OCI-LY3 (cell line): ENCODE results near the gene BMP7.

Experiments used
- H2AFZ ChIP-seq: fragments of 200-600, 300-600 bp; shearing (Covaris generic); 2 replicates; pipeline ENCODE4 v1.6.0; 2014; ENCODE audit warnings: antibody characterized with exemption, low read depth, low read length
- H3K27ac ChIP-seq: fragments of 200-600, 300-600 bp; sonication (generic); 2 replicates; pipeline ENCODE4 v1.5.1; 2014; ENCODE audit warnings: mild to moderate bottlenecking, low read length, moderate library complexity, mixed read lengths
- H3K27me3 ChIP-seq: fragments of 200-600, 300-600 bp; sonication (generic); 2 replicates; pipeline ENCODE4 v1.6.1; 2014; ENCODE audit warnings: low read depth, low read length, mixed read lengths
- H3K36me3 ChIP-seq: fragments of 200-600, 300-600 bp; sonication (generic); replicated peaks from 2 replicates; pipeline ENCODE3; 2014; ENCODE audit warnings: low read depth, low read length, mixed read lengths
- H3K4me1 ChIP-seq: fragments of 300-600, 200-600 bp; sonication (generic); 2 replicates; pipeline ENCODE4 v1.6.1; 2014; ENCODE audit warnings: low read length, mixed read lengths
- H3K4me2 ChIP-seq: fragments of 200-600, 300-600 bp; sonication (generic); 2 replicates; pipeline ENCODE4 v1.6.1; 2014; ENCODE audit warnings: low read length, mixed read lengths
- H3K4me3 ChIP-seq: fragments of 300-600, 200-600 bp; sonication (generic); 2 replicates; pipeline ENCODE4 v1.5.1; 2014; ENCODE audit warnings: antibody characterized with exemption, mild to moderate bottlenecking, low read length, moderate library complexity
- H3K79me2 ChIP-seq: fragments of 300-600, 200-600 bp; shearing (Covaris generic); 2 replicates; pipeline ENCODE4 v1.6.1; 2014; ENCODE audit warnings: mild to moderate bottlenecking, low read length, mixed read lengths
- H3K9ac ChIP-seq: fragments of 300-600, 200-600 bp; shearing (Covaris generic); 2 replicates; pipeline ENCODE4 v1.6.0; 2014; ENCODE audit warnings: mild to moderate bottlenecking, low read length, moderate library complexity
- H3K9me3 ChIP-seq: fragments of 200-600, 300-600 bp; shearing (Covaris generic); 2 replicates; pipeline ENCODE4 v1.6.1; 2014; ENCODE audit warnings: low read length, mixed read lengths; ENCODE audit not compliant: insufficient read depth
- H4K20me1 ChIP-seq: fragments of 200-600, 300-600 bp; sonication (generic); 2 replicates; pipeline ENCODE4 v1.6.1; 2016; ENCODE audit warnings: low read length, mixed read lengths; ENCODE audit not compliant: insufficient read depth
- EZH2phosphoT487 ChIP-seq: fragments of 200-600 bp; shearing (Covaris generic); IDR thresholded peaks from 2 replicates; pipeline ENCODE4 v1.6.1; 2018; ENCODE audit warnings: antibody characterized with exemption, mixed run types, low read depth
- TF ChIP-seq, protein P1 (sequence below): fragments of 200-600, 300-600 bp; sonication (generic); IDR thresholded peaks from 2 replicates; pipeline ENCODE4 v1.5.1; 2014; ENCODE audit warnings: antibody characterized with exemption, low read length, low read depth

BMP7 gene

DNA sequence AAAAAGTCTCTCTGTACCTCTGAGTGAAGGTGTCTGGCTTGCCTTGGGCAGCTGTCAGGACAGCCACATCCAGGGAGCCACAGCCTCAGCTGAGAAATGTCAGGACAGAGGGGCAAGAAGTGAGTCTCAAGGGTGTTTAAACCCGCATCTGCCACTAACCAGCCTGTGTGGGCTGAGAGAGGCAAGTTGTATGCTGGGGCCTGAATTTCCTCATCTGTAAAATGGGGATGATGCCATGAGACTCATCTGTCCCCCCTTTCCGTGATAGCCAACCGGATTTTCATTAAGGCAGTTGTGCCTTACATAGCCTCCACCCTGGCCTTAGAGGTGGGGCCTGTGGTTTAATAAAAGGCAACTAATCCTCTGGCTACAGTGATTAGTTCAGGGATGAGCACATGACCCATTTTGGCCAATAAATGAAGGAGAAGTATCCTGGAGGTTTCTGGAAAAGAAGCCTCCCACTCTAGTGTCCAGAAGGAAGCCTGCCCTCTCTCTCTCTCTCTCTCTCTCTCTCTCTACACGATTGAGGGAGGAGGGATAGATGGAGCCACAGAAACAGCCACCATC, 79.3 kb downstream of the BMP7 start:
- Histone ChIP-seq H3K4me1 (no peaks in the 10 kb centered on the region), H3K9ac (no peak overlapping the region), H2AFZ (no peak overlapping the region), H3K36me3 (no peaks in the 10 kb centered on the region), H3K4me2 (no peak overlapping the region), H3K27me3 (peaks cover 23% of the 10 kb centered on the region; the same call in 1 of the 2 replicates), H4K20me1 (no peaks in the 10 kb centered on the region), H3K9me3 (no peaks in the 10 kb centered on the region), H3K79me2 (no peaks in the 10 kb centered on the region), H3K4me3 (no peak overlapping the region), H3K27ac (no peak overlapping the region)
- TF ChIP-seq EZH2phosphoT487, result no peak
- TF ChIP-seq, protein P1, sequence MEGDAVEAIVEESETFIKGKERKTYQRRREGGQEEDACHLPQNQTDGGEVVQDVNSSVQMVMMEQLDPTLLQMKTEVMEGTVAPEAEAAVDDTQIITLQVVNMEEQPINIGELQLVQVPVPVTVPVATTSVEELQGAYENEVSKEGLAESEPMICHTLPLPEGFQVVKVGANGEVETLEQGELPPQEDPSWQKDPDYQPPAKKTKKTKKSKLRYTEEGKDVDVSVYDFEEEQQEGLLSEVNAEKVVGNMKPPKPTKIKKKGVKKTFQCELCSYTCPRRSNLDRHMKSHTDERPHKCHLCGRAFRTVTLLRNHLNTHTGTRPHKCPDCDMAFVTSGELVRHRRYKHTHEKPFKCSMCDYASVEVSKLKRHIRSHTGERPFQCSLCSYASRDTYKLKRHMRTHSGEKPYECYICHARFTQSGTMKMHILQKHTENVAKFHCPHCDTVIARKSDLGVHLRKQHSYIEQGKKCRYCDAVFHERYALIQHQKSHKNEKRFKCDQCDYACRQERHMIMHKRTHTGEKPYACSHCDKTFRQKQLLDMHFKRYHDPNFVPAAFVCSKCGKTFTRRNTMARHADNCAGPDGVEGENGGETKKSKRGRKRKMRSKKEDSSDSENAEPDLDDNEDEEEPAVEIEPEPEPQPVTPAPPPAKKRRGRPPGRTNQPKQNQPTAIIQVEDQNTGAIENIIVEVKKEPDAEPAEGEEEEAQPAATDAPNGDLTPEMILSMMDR, result no peak

DNA sequence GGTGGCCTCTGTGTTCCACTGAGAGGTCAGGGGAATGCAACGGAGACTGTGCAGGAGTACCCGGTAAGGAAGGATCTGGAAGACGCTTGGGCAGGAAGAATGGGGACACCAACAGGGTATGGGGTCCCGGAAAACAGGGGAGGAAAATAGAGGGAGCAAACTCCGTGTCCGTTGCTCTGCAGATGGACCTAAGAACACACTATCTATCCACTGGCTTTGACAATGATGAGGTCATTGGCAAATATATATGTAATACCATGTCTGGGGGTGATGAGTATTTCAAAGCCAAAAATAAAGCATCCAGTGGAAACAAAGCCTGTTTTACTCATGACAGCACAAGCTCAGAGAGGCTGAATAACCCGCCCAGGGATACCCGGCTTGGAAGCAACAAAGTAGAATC, 80.2 kb downstream of the BMP7 start:
- Histone ChIP-seq H3K79me2 (no peaks in the 10 kb centered on the region), H3K4me2 (no peak overlapping the region), H3K9ac (no peak overlapping the region), H3K4me3 (no peak overlapping the region), H3K27me3 (peaks cover 29% of the 10 kb centered on the region), H2AFZ (no peak overlapping the region), H3K27ac (no peak overlapping the region), H3K4me1 (no peaks in the 10 kb centered on the region), H3K9me3 (no peaks in the 10 kb centered on the region), H4K20me1 (no peaks in the 10 kb centered on the region), H3K36me3 (no peaks in the 10 kb centered on the region)
- TF ChIP-seq, protein P1, result no peak
- TF ChIP-seq EZH2phosphoT487, result no peak

DNA sequence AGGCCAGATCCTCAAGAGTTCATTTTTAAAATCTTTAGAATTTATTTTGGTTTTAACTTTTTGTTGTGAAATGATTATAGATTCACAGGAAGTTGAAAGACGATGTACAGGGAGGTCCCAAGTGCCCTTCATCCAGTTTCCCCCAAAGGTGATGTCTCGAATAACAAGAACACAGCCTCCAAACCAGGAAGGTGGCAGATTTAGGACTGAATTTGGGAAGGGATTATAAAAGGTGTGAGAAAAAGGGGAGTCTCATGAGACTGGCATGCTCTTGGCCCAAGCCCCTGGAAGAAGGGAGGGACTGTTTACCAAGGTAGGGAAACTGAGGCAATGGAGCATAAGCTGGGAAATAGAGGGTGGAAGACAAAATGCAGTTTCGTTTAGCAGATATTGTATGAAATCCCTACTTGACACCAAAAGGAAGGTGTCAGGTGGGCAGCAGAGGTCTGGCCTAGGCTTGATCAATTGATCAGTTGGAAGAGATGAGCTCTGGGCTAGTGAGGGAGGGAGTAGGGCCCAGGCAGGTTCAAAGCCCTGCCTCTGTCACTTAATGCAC, 81.2 kb downstream of the BMP7 start:
- no peaks in the 10 kb centered on the region for H4K20me1 ChIP-seq
- H3K4me1 ChIP-seq, result no peaks in the 10 kb centered on the region

DNA sequence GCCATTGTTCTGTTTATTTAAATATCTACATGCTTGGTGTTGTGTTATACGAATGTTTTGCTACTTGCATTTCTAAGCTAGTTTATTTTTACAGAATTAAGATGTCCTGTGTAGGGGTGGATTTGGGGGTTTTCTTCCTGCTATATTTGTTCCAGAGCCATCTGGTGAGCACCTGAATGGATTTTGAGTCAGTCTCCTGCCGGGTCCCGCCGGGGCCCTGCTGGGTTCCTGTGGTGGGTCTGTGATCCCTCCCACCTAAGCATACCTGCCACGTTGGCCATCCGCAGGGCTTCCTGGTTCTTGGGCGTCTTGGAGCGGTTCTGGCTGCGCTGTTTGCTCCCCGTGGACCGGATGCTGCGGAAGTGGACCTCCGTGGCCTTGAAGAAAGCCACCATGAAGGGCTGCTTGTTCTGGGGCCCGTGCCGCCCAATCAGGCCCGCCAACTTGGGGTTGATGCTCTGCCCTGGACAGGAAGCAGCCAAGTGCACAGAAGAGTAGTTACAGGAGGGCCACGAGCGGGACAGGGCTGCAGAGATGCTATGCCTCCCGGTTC, 82.9 kb downstream of the BMP7 start:
- no peaks in the 10 kb centered on the region for H3K4me1 ChIP-seq
- no peaks in the 10 kb centered on the region for H3K9me3 ChIP-seq
- TF ChIP-seq EZH2phosphoT487, result no peak
- TF ChIP-seq, protein P1, result no peak
- H3K9ac ChIP-seq, result no peak overlapping the region
- no peaks in the 10 kb centered on the region for H3K79me2 ChIP-seq
- no peak overlapping the region for H3K4me2 ChIP-seq
- no peaks in the 10 kb centered on the region for H3K36me3 ChIP-seq
- H3K27me3 ChIP-seq, result peaks cover 29% of the 10 kb centered on the region
- H3K4me3 ChIP-seq, result no peak overlapping the region
- H2AFZ ChIP-seq, result no peak overlapping the region
- H3K27ac ChIP-seq, result no peak overlapping the region
- no peaks in the 10 kb centered on the region for H4K20me1 ChIP-seq

More for the DNA sequence above, 81.2 kb downstream of the BMP7 start:
- Histone ChIP-seq H3K27me3 (peaks cover 29% of the 10 kb centered on the region), H3K9ac (no peak overlapping the region), H3K4me3 (no peak overlapping the region), H3K36me3 (no peaks in the 10 kb centered on the region), H3K27ac (no peak overlapping the region), H3K4me2 (no peak overlapping the region), H2AFZ (no peak overlapping the region), H3K79me2 (no peaks in the 10 kb centered on the region), H3K9me3 (no peaks in the 10 kb centered on the region)
- TF ChIP-seq EZH2phosphoT487, result no peak
- TF ChIP-seq, protein P1, result no peak
